Stomach (tissue), 19 donors: Measurements from ENCODE around the gene MYH16. TPM values are rescaled to one million over a fixed set of nuclear protein-coding genes. Genes with fewer than 3 reads are reported as not detected.
"Not testable (repeated sequence)": the region's sequence is repeated elsewhere in the genome, so short reads cannot be mapped to it uniquely, and the experiment has no call there.

ENCODE experiments used
- DNase-seq, 2 donors: peaks; one replicate each; pipeline versions ENCODE4 v3.0.0 to v3.0.0-alpha.2; 2013 to 2019
- H3K27ac ChIP-seq, 5 donors: fragments of 200-600 bp in 4 of 5; sonication (generic) in 4 of 5; one replicate each; pipeline ENCODE4 v1.5.1; 2013 to 2019; ENCODE audit warnings: mild to moderate bottlenecking in 1 of 5, moderate library complexity in 1 of 5
- H3K27me3 ChIP-seq, 3 donors: fragments of 200-600 bp; sonication (generic); one replicate each; pipeline ENCODE4 v1.5.1; 2017 to 2019; ENCODE audit warnings: mixed run types in 1 of 3
- H3K36me3 ChIP-seq, 4 donors: fragments of 200-600 bp; sonication (generic); 1 replicate in 3 of 4; 2 replicates in 1 of 4; pipeline ENCODE4 v1.5.1; 2016 to 2019
- H3K4me1 ChIP-seq, 4 donors: fragments of 200-600 bp; sonication (generic); one replicate each; pipeline ENCODE4 v1.5.1; 2016 to 2019
- H3K4me3 ChIP-seq, 4 donors: fragments of 200-600 bp; sonication (generic) in 3 of 4; one replicate each; pipeline ENCODE4 v1.5.1; 2016 to 2019; ENCODE audit warnings: mild to moderate bottlenecking in 1 of 4
- H3K9me3 ChIP-seq, 4 donors: fragments of 200-600 bp; sonication (generic); one replicate each; pipeline ENCODE4 v1.5.1; 2016 to 2019
- CTCF ChIP-seq, 7 experiments: fragments of 450-650 bp in 4 of 7; fragments of 200-600 bp in 3 of 7; sonication (generic) in 3 of 7; IDR thresholded peaks; one replicate each; pipeline ENCODE4 v1.5.1; 2016 to 2019; ENCODE audit warnings: antibody characterized with exemption in 7 of 7, control low read depth in 2 of 7, mild to moderate bottlenecking in 1 of 7
- EP300 ChIP-seq: sonication (generic); formaldehyde crosslinking; IDR thresholded peaks from one replicate; pipeline ENCODE4 v1.6.1; 2017; ENCODE audit warnings: antibody characterized with exemption
- POLR2A ChIP-seq, 4 donors: fragments of 450-650 bp; IDR thresholded peaks; one replicate each; pipeline ENCODE4 v1.6.1; 2016; ENCODE audit warnings: antibody characterized with exemption in 4 of 4, control low read depth in 2 of 4, mild to moderate bottlenecking in 1 of 4, moderate library complexity in 1 of 4
- POLR2AphosphoS5 ChIP-seq, 3 donors: sonication (generic); formaldehyde crosslinking; IDR thresholded peaks; one replicate each; pipeline ENCODE4 v1.6.1; 2016; ENCODE audit warnings: antibody characterized with exemption in 3 of 3
- WGBS, 5 donors: extraction: QIAGEN DNeasy Blood & Tissue Kit in 3 of 5; methylation state at CpG; one replicate each; pipeline versions ENCODE4 v1.1.5 to v1.1.7; 2013 to 2018; 5-methylcytosine and 5-hydroxymethylcytosine counted together
- intact Hi-C: fragments of 100-400 bp; cut with DNase I; formaldehyde crosslinking; loops from one replicate; pipeline ENCODE4 v1.15.1; 2023; ENCODE audit warnings: low total_unique reads
- long read RNA-seq, 10 donors: transcript quantifications; one replicate each; lab custom pipeline, GENCODE V29; 2026
- polyA plus RNA-seq, 3 donors: library from polyadenylated mRNA; stranded (reverse); fragments of 200-250 nt; gene quantifications; one replicate each; pipeline ENCODE4 v1.2.3, GENCODE V29; 2013
- total RNA-seq, 5 donors: library from RNA; depleted of rRNA; stranded (reverse); fragments of >200 nt; gene quantifications; one replicate each; pipeline versions ENCODE4 v1.1.0 to v1.2.3, GENCODE V29; 2014 to 2016
- donor health status: healthy with polysubstance abuse.
- donor health status: Bipolar disorder and iron deficiency.
- donor health status: healthy.

MYH16 gene
- total RNA-seq (under 1 TPM in 1 of 5 donors, not detected in 4; 0.37 TPM), polyA plus RNA-seq (under 1 TPM in 1 of 3 donors, not detected in 2; 0.05 TPM)
- long read RNA-seq, donor 1 = 0 reads
- long read RNA-seq, donor 2 = 0 reads
- long read RNA-seq, donor 3 = 0 reads
- long read RNA-seq, donor 4 = 0 reads
- long read RNA-seq, donor 5 = 0 reads
- long read RNA-seq, donor 6 = 0 reads
- long read RNA-seq, donor 7 = 0 reads
- long read RNA-seq, donor 8 = 0 reads
- long read RNA-seq, donor 9 = 0 reads
- long read RNA-seq, donor 10 = 0 reads

GRCh38 chr7:99272476-99273045 lies at the start of gene MYH16:
Gene MYH16, plus strand, starts transcription at chr7:99272839.
- Histone ChIP-seq H3K9me3 (no peaks in the 10 kb centered on the region), H3K27me3 (no peaks in the 10 kb centered on the region), H3K4me1 (peaks cover 3 to 9% (median 7%) of the 10 kb centered on the region in 4 donors), H3K4me3 (no peak within 1 kb of the TSS), H3K27ac (peak within 1 kb of the TSS in 3 of 5 donors; percentile 59 to 80 (median 64)), H3K36me3 (no peaks in the 10 kb centered on the region)
- WGBS, 5 donors = 79 to 93% (median 92%) methylated on average over 2 of the region's 2 CpGs
- DNase-seq = no peak
- no peak for TF ChIP-seq EP300
- TF ChIP-seq POLR2AphosphoS5 (IDR thresholded peaks at IDR 0.05) = no peak
- intact Hi-C loops = no loop called here

- TF ChIP-seq POLR2AphosphoS5 (IDR thresholded peaks at IDR 0.05) = peak in 1 of 3 donors; percentile 24
- H3K27me3 ChIP-seq, intact Hi-C loops, H3K36me3 ChIP-seq, H3K4me3 ChIP-seq, H3K9me3 ChIP-seq: not testable (repeated sequence)
- DNase-seq = peak; percentile 64 to 85
- 52 to 66% (median 53%) methylated on average over 15 of the region's 15 CpGs for WGBS, 5 donors
- Histone ChIP-seq H3K4me1 (peaks cover 0 to 15% (median 3%) of the 10 kb centered on the region in 4 donors), H3K27ac (peak overlapping the region; percentile 63 to 80 (median 72))
These were observed 48.3 kb upstream of the MYH16 start for GRCh38 chr7:99224263-99224898.

- TF ChIP-seq EP300 (no peak), POLR2A (IDR thresholded peaks at IDR 0.05) (no peak), CTCF (IDR thresholded peaks at IDR 0.05) (no peak), POLR2AphosphoS5 (IDR thresholded peaks at IDR 0.05) (no peak)
- Histone ChIP-seq H3K4me1 (peaks cover 0 to 13% (median 3%) of the 10 kb centered on the region in 4 donors), H3K9me3 (no peaks in the 10 kb centered on the region), H3K4me3 (no peak overlapping the region), H3K36me3 (no peaks in the 10 kb centered on the region), H3K27me3 (no peaks in the 10 kb centered on the region), H3K27ac (peak overlapping the region; percentile 63 to 80 (median 72))
- intact Hi-C loops = no loop called here
- no peak for DNase-seq
- WGBS, 5 donors = 75 to 89% (median 84%) methylated on average over 2 of the region's 2 CpGs
These were observed 47.8 kb upstream of the MYH16 start for GRCh38 chr7:99224899-99225265.

GRCh38 chr7:99229234-99229633 lies 43.4 kb upstream of the MYH16 start:
- peaks cover 0 to 9% (median 3%) of the 10 kb centered on the region in 4 donors for H3K4me1 ChIP-seq
- H3K27ac ChIP-seq = no peak overlapping the region
- intact Hi-C loops = no loop called here
- TF ChIP-seq EP300 (no peak), POLR2AphosphoS5 (IDR thresholded peaks at IDR 0.05) (no peak), CTCF (IDR thresholded peaks at IDR 0.05) (no peak), POLR2A (IDR thresholded peaks at IDR 0.05) (no peak)
- 79 to 94% (median 86%) methylated on average over 4 of the region's 4 CpGs for WGBS, 5 donors
- no peaks in the 10 kb centered on the region for H3K27me3 ChIP-seq
- no peak overlapping the region for H3K4me3 ChIP-seq
- no peak for DNase-seq
- H3K36me3 ChIP-seq = no peaks in the 10 kb centered on the region
- no peaks in the 10 kb centered on the region for H3K9me3 ChIP-seq

GRCh38 chr7:99232082-99232770 lies 40.4 kb upstream of the MYH16 start:
- TF ChIP-seq CTCF (IDR thresholded peaks at IDR 0.05) (no peak), POLR2AphosphoS5 (IDR thresholded peaks at IDR 0.05) (no peak), EP300 (no peak), POLR2A (IDR thresholded peaks at IDR 0.05) (no peak)
- H3K9me3 ChIP-seq = no peaks in the 10 kb centered on the region
- H3K4me1 ChIP-seq = no peaks in the 10 kb centered on the region
- intact Hi-C loops = loop anchor here (10.0 kb wide), 1 partner anchor 197 kb away; no protein-coding TSS in a partner anchor
- no peak overlapping the region for H3K4me3 ChIP-seq
- whole genome bisulfite sequencing, 5 donors = 82 to 91% (median 87%) methylated on average over 8 to 9 of the region's 9 CpGs
- H3K36me3 ChIP-seq = no peaks in the 10 kb centered on the region
- H3K27ac ChIP-seq = no peak overlapping the region
- DNase-seq = no peak
- H3K27me3 ChIP-seq = no peaks in the 10 kb centered on the region

- intact Hi-C loops = loop anchor here (10.0 kb wide), 1 partner anchor 198 kb away; no protein-coding TSS in a partner anchor
- H3K4me1 ChIP-seq, H3K27ac ChIP-seq, DNase-seq, H3K27me3 ChIP-seq, H3K36me3 ChIP-seq, H3K9me3 ChIP-seq, H3K4me3 ChIP-seq: not testable (repeated sequence)
- WGBS, 5 donors = 87 to 96% (median 90%) methylated on average over 4 of the region's 4 CpGs
These were observed 39.7 kb upstream of the MYH16 start for GRCh38 chr7:99232955-99233354.
